HUES6 (cell line): ENCODE results near the gene PCDHB8.
"Not testable (repeated sequence)": the region's sequence is repeated elsewhere in the genome, so short reads cannot be mapped to it uniquely, and the experiment has no call there.

Source experiments
- H3K27ac ChIP-seq: 2 replicates; pipeline ENCODE4 v1.7.0; 2013; ENCODE audit warnings: low read depth, mild to moderate bottlenecking, low read length, inconsistent platforms
- H3K27me3 ChIP-seq: 2 replicates; pipeline ENCODE4 v1.6.1; 2013; ENCODE audit warnings: low read length; ENCODE audit not compliant: control insufficient read depth, insufficient read depth
- H3K36me3 ChIP-seq: 2 replicates; pipeline ENCODE4 v1.6.1; 2013; ENCODE audit warnings: low read length; ENCODE audit not compliant: control insufficient read depth, insufficient read depth
- H3K4me1 ChIP-seq: 2 replicates; pipeline ENCODE4 v1.6.1; 2013; ENCODE audit warnings: low read length; ENCODE audit not compliant: control insufficient read depth, insufficient read depth
- H3K4me3 ChIP-seq: 2 replicates; pipeline ENCODE4 v1.5.1; 2013; ENCODE audit warnings: low read depth, low read length
- H3K9ac ChIP-seq: one replicate; pipeline ENCODE4 v1.6.1; 2013; ENCODE audit warnings: mild to moderate bottlenecking, low read length
- H3K9me3 ChIP-seq: 2 replicates; pipeline ENCODE4 v1.6.1; 2013; ENCODE audit warnings: low read depth, low read length; ENCODE audit not compliant: control insufficient read depth, insufficient read depth

The PCDHB8 gene

DNA sequence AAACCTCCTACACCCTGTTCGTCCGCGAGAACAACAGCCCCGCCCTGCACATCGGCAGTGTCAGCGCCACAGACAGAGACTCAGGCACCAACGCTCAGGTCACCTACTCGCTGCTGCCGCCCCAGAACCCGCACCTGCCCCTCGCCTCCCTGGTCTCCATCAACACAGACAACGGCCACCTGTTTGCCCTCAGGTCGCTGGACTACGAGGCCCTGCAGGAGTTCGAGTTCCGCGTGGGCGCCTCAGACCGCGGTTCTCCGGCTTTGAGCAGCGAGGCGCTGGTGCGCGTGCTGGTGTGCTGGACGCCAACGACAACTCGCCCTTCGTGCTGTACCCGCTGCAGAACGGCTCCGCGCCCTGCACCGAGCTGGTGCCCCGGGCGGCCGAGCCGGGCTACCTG, 20.2 kb upstream of the PCDHB8 start:
- not testable (repeated sequence) for H3K27me3 ChIP-seq

DNA sequence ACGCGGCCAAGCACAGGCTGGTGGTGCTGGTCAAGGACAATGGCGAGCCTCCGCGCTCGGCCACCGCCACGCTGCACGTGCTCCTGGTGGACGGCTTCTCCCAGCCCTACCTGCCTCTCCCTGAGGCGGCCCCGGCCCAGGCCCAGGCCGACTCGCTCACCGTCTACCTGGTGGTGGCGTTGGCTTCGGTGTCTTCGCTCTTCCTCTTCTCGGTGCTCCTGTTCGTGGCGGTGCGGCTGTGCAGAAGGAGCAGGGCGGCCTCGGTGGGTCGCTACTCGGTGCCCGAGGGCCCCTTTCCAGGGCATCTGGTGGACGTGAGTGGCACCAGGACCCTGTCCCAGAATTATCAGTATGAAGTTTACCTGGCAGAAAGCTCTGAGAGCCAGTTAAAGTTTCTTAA, 19.7 kb upstream of the PCDHB8 start:
- not testable (repeated sequence) for H3K27me3 ChIP-seq, H3K9me3 ChIP-seq, H3K4me3 ChIP-seq, H3K9ac ChIP-seq, H3K4me1 ChIP-seq, H3K36me3 ChIP-seq, H3K27ac ChIP-seq

More for the DNA sequence above, 20.2 kb upstream of the PCDHB8 start:
- H3K4me3 ChIP-seq, H3K4me1 ChIP-seq, H3K27ac ChIP-seq, H3K9me3 ChIP-seq, H3K36me3 ChIP-seq, H3K9ac ChIP-seq: not testable (repeated sequence)

- H3K4me3 ChIP-seq = no peak within 1 kb of the TSS
Observed at GRCh38 chr5:141172381-141173204, 5.0 kb upstream of the PCDHB8 start, which contains the start of gene PCDHB7. TSS of gene PCDHB7 (plus strand) at chr5:141172644. CDS start at chr5:141172836, 192 bp downstream.

GRCh38 chr5:141174291-141175104, 3.1 kb upstream of the PCDHB8 start:
- not testable (repeated sequence) for H3K27me3 ChIP-seq, H3K4me3 ChIP-seq, H3K27ac ChIP-seq, H3K9ac ChIP-seq, H3K4me1 ChIP-seq, H3K36me3 ChIP-seq
- H3K9me3 ChIP-seq = peaks cover 13% of the 10 kb centered on the region; the same call in 1 of the 2 replicates

More at GRCh38 chr5:141172381-141173204, 5.0 kb upstream of the PCDHB8 start, which contains the start of gene PCDHB7:
- no peaks in the 10 kb centered on the region for H3K27me3 ChIP-seq
- no peak within 1 kb of the TSS for H3K9ac ChIP-seq
- H3K9me3 ChIP-seq = peaks cover 10% of the 10 kb centered on the region; the same call in 1 of the 2 replicates
- H3K4me1 ChIP-seq = no peaks in the 10 kb centered on the region
- H3K27ac ChIP-seq = no peak within 1 kb of the TSS
- H3K36me3 ChIP-seq = no peaks in the 10 kb centered on the region

GRCh38 chr5:141175933-141176332, 1.7 kb upstream of the PCDHB8 start:
- no peak overlapping the region for H3K27ac ChIP-seq
- H3K36me3 ChIP-seq = no peaks in the 10 kb centered on the region
- no peaks in the 10 kb centered on the region for H3K4me1 ChIP-seq
- H3K27me3 ChIP-seq = no peaks in the 10 kb centered on the region
- H3K4me3 ChIP-seq = no peak overlapping the region
- H3K9ac ChIP-seq = no peak overlapping the region
- H3K9me3 ChIP-seq = peaks cover 14% of the 10 kb centered on the region; the same call in 1 of the 2 replicates

GRCh38 chr5:141179371-141179770, 1.8 kb downstream of the PCDHB8 start:
- H3K4me3 ChIP-seq, H3K27ac ChIP-seq, H3K9me3 ChIP-seq, H3K4me1 ChIP-seq, H3K9ac ChIP-seq, H3K36me3 ChIP-seq, H3K27me3 ChIP-seq: not testable (repeated sequence)

GRCh38 chr5:141179876-141180275, 2.3 kb downstream of the PCDHB8 start:
- H3K4me3 ChIP-seq, H3K27ac ChIP-seq, H3K9ac ChIP-seq, H3K27me3 ChIP-seq, H3K36me3 ChIP-seq, H3K9me3 ChIP-seq, H3K4me1 ChIP-seq: not testable (repeated sequence)

DNA sequence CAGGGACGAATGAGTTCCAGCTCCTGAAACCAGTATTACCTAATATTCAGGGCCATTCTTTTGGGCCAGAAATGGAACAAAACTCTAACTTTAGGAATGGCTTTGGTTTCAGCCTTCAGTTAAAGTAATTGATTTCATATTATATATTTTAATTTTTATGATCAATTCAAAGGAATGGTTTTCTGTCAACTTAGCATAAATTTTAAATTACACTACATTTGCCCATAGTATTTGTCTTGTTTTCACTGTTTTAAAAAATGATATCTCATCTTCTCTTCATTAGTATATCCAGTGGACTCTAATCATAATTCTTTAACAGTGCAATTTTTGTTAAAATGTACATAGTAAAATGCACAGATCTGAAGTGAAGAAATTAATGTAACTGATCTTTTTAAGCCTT, 2.7 kb downstream of the PCDHB8 start:
- Histone ChIP-seq H3K27ac (no peak overlapping the region), H3K36me3 (no peaks in the 10 kb centered on the region), H3K4me1 (no peaks in the 10 kb centered on the region), H3K9me3 (peaks cover 9% of the 10 kb centered on the region; the same call in 1 of the 2 replicates), H3K4me3 (no peak overlapping the region), H3K9ac (no peak overlapping the region), H3K27me3 (no peaks in the 10 kb centered on the region)

DNA sequence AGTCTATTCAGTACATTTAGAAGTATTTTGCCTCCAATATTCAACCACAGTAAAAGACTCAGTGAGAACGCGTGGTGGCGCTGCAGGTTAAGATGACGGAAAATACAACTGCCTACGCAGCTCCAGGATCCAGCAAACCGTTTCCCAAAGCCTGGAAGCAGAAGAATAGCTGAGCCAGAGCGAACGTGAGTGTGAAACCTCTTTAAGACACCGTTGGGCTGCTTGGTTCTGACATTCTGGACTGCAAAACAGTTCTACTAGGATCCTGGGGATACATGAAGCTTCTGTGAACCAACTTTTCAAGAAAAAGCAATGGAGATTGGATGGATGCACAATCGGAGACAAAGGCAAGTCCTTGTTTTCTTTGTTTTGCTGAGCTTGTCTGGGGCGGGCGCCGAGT, 4.7 kb downstream of the PCDHB8 start, which contains the start of gene PCDHB16:
PCDHB16 (plus strand) TSS at position 140 of the 400 bp plus-strand sequence; CDS start at position 313, 173 bp downstream.
- Histone ChIP-seq H3K4me1 (no peaks in the 10 kb centered on the region), H3K9me3 (peaks cover 9% of the 10 kb centered on the region; the same call in 1 of the 2 replicates), H3K27ac (no peak within 1 kb of the TSS), H3K9ac (no peak within 1 kb of the TSS), H3K4me3 (0 out of 2 replicates have a peak within 1 kb of the TSS, but pooled peaks have one; percentile 8), H3K27me3 (no peaks in the 10 kb centered on the region), H3K36me3 (no peaks in the 10 kb centered on the region)

DNA sequence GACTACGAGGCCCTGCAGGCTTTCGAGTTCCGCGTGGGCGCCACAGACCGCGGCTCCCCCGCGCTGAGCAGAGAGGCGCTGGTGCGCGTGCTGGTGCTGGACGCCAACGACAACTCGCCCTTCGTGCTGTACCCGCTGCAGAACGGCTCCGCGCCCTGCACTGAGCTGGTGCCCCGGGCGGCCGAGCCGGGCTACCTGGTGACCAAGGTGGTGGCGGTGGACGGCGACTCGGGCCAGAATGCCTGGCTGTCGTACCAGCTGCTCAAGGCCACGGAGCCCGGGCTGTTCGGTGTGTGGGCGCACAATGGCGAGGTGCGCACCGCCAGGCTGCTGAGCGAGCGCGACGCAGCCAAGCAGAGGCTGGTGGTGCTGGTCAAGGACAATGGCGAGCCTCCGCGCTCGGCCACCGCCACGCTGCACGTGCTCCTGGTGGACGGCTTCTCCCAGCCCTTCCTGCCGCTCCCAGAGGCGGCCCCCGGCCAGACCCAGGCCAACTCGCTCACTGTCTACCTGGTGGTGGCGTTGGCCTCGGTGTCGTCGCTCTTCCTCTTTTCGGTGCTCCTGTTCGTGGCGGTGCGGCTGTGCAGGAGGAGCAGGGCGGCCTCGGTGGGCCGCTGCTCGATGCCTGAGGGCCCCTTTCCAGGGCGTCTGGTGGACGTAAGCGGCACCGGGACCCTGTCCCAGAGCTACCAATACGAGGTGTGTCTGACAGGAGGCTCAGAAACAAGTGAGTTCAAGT, 6.7 kb downstream of the PCDHB8 start:
- H3K9me3 ChIP-seq, H3K27ac ChIP-seq, H3K36me3 ChIP-seq, H3K4me1 ChIP-seq, H3K27me3 ChIP-seq, H3K9ac ChIP-seq, H3K4me3 ChIP-seq: not testable (repeated sequence)
